ENCODE measurements around the gene SEMA4A.
"Not testable (repeated sequence)": the region's sequence is repeated elsewhere in the genome, so short reads cannot be mapped to it uniquely, and the experiment has no call there.

SEMA4A gene

DNA sequence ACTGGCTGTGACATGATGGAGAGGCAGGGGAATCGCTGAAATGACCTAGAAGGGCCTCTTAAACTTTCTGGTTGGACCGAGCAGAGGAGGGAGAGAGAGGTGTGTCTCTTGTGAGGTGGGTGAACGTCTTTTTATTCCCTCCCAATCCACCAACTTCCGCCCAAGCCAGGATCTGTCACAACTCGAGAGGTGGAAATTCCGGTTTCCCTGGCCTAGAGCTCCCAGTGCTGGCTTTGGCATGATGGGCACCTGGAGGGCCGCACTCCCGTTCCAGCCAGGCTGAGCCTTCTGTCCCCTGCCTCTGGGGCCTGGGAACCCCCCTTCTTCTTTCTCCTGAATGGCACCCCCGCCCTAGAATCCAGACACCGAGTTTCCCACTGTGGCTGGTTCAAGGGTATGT is at the start of gene SEMA4A:
Gene SEMA4A (plus strand): TSS at position 224 of the 400 bp plus-strand sequence. CDS start 994 bp downstream, outside the sequence.
- DNase-seq, result no peak

DNA sequence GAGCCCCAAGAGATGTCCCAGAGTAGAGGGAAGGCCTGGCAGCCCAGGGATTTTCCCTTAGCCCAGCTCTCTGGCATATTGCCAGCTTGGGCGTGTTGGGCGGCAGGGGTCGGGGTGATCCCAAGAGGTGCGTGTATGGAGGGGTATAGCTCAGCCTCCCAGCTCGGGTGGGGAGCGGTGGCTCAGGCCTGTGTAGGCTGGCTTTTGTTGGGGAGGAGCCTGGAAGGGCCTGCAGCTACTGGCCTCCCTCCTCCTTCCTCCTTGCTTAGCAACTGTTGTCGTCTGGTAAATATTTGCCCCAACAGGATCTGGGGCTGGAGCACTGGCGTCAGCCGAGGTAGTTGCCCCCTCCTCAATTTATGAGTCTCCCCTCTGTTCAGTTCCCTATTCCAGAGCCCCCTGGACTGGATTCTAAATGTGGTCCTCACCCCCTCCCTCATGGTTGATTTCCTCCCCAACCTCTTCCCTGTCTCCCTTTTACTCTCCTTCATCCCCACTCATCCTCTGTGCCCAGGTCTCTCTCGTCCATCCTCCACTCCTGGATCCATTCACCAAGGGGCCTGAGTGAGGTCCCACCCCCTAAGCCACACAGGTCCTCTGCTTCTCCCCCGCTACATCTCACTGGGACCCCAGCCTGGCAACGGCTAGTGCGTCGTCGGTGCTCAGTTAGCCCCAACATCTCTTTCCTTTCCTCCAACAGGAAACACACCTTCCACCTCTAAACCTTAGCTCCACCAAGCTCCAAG is 49.1 kb upstream of the SEMA4A start:
- DNase-seq, result no peak

DNA sequence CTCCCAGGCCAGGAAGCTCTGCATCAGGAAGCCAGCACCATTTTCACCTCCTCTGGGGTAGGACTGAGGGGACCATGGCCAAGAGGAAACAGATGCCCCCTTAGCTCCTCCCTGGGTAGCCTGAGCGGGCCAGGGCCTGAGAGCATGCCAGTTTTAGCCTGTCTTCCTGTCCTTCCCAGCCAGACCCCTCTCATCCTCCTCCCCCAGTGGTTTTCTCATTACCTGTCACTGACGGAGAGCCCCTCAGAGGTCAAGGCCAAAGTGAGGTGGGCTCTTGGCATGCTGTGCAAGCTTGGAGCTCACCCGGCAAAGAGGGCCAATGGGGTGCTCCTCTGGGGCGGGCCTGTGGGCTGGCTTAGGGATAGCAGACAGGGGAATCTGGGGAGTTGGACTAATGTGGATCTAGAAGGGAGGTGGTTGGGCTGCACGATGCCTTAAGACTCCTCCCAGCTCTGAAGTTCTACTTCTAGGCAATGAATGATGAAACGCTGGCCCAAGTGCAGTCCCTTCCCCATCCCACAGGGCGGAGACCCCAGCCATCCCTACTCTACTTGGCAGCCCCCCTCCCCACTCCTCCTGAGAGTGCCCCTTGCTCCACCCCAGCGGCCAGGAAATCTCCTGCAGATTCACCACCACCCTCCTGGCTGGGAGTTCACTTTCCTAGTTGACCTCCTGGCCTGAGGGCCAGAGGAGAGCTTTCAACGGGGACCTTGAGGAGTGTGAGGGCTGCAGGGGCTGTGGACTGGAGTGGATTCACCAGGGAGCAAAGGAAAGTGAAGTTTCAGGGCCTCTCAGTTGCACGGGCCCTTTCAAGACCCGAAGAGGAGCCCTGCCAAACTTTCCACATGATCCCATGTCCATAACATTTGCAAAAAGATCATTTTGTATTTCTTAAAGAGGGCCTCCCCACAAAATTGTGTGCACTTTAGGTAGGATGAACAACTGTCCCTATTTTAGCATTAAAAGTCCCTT is 48.2 kb upstream of the SEMA4A start:
- no peak for DNase-seq

DNA sequence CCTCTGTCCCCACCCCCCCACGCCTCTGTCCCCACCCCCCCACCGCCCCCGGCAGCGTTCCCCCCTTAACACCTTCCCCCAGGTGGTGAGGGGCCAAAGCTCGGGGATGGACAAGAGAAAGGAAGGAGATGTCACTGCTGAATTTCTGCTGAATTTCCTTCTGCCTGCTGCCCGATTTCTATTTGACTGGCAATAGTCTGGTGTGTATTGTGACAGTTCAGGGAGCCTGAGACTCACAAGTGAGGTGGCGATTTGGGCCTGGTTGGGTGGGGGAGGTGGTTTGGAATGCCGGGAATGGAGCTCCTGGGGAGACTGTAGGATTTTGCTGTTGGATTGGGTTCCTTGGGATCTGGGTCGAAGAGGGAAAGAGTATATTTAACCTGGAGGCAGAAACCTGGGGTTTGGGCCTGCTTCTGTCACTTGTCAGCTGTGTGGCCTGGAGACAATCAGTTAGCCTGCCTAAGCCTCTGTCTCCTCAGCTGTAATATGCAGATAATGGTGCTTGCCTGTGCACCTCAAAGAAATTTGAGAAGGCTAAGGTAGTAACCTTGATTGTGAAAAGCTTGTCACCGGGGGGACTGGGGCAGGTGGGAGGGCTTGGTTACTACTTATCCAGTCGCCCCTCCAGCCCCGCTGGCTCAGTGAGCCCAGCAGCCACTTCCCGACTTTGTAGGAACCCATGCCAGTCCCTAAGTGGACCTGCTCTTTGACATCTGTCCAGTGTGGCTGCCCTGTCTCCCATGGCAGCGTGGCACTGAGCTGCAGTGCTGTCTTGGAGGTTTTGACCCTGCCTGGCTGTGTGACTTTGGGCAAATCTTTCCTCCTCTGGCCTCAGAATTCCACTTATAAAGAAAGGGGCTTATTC is 46.5 kb upstream of the SEMA4A start:
- DNase-seq, result no peak

DNA sequence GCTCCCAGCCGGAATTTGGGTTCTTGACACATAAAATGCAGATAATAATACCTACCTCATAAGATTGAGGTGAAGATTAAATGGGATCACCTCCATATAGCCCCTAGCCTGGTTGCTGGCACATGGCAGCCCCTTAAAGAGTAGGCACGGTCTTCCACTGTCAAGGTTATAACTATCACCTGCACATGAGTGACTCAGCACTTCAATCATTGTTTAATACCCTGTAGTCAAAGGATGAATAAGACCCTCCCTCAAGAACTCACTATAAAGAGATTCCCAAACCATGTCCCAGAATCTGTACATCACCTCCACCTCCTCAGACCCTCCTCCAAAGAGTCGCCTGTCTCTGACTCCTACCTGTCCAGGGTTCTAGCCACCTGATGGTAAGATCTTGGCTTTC is 45.3 kb upstream of the SEMA4A start:
- DNase-seq, result no peak

DNA sequence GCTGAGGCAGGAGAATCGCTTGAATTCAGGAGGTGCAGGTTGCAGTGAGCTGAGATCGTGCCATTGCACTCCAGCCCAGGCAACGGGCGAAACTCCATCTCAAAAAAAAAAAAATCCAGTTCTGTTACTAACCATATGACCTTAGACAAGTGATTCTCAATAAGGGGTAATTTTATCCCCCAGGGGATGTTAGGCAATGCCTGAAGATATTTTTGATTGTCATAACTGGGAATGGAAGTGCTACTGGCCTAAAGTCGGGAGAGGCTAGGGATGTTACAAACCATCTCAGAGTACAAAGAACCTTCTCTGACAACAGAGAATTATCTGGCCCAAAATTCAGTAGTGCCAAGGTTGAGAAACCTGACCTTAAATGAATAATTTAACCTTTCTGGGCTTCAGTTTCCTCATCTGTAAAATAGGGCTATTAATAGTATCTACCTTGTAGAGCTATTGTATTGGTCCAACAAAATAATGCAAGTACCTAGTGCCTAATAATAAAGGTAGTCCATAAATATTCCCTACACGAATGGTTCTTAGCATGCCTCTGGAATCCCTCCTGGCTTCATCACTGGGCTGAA is 44.6 kb upstream of the SEMA4A start:
- no peak for DNase-seq

DNA sequence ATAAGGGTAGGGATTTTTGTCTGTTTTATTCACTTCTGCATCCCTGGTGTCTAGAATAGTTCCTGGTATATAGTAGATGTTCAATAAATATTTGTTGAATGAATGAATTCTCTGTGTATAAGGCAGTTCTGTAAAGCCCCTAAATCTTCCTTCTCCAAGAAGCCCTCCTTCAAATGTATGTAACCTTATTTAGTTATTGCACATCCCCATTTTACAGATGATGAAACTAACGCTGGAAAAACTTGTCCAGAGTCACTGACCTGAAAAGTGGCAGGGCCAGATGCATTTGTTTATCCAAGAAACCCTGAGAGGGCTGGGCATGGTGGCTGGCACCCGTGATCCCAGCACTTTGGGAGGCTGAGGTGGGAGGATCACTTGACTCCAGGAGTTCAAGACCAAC is 43.1 kb upstream of the SEMA4A start:
- DNase-seq, result no peak

DNA sequence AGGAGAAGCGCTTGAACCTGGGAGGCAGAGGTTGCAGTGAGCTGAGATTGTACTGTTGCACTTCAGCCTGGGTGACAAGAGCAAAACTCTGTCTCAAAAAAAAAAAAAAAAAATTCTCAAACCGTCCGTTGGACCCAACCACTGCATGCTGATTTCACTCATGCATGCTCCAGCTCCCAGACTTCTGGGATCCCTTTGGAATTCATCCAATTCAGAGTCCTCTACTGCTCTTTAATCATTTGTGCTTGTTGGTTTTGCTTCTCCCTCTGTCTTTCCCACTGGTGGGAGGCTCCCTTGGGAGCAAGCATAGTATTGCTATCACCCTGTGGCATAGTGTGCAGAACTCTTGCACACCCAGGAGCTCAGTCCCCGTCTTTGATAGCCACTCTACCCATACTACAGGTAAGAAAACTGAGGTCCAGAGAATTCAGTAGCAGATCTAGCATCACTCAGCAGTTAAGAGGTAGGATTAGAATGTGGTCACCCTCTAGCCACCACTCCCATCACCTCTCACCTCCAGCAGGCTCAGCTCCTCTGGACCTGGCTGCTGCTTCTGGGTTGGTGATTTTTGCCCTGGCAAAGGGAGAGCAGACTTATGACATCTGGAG is 41.9 kb upstream of the SEMA4A start:
- no peak for DNase-seq

DNA sequence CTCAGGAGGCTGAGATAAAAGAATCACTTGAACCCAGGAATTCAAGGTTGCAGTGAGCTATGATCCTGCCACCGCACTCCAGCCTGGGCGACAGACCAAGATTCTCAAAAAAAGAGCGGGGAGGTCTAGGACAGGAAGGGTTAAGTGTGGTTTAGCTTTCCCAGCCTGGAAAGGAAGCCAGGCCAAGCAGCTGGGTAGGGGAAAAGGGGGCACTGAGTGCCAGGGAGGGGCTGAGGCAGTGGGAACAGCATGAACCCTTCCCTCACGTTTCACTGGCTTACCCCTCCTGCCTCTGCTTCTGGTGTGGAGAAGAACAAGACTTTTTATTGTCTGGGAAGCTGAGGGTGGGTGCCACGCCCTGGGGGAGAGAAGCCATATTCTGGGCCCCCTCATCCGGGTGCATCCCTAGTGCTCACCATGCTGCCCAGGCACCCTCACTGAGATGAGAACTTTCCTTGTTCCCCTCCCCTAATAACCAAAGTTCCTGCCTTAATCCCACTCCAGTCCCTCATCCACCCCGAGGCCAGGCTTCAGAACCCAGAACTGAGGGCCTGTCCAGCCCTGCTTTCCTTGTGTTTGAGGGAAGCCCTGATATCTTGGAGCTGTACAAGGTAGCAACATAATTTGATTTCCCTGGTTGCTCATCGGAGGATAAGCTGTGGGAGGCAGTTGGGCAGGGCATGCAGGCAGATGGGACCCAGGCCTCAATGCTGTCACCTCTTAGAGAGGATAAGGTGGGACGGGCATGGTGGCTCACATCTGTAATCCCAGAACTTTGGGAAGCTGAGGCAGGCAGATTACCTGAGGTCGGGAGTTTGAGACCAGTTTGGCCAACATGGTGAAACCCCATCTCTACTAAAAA is 40.9 kb upstream of the SEMA4A start:
- no peak for DNase-seq

DNA sequence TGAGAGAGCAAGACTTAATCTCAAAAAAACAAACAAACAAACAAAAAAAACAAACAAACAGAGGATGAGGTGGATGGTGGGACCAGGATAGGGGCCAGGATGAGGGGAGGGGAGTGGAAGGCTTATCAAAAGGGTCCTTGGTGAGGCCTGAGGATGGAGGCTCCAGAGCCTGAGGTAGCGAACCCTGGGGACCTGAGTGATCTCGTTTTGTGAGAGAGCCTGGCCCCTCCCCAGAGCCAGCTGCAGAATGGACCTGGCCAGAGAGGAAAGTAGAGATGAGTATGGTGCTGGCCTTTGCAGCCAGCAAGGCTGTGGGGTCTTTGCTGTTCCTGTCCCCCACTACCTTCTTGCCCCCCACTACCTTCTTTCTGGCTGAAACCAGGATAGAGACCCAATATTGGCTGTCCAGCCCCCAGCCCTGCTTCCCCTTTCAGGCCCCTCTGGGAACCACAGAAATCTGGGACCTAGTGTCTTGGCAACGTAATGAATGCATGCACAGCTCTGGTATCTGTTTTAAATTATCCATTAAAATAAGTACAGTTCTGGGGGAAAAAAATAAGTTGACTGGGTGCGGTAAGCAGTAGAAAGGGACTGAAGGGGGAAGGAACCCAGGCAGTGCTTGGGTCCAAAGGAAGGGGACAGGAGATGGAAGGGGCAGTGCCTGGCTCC is 40.0 kb upstream of the SEMA4A start:
- DNase-seq, result no peak

DNA sequence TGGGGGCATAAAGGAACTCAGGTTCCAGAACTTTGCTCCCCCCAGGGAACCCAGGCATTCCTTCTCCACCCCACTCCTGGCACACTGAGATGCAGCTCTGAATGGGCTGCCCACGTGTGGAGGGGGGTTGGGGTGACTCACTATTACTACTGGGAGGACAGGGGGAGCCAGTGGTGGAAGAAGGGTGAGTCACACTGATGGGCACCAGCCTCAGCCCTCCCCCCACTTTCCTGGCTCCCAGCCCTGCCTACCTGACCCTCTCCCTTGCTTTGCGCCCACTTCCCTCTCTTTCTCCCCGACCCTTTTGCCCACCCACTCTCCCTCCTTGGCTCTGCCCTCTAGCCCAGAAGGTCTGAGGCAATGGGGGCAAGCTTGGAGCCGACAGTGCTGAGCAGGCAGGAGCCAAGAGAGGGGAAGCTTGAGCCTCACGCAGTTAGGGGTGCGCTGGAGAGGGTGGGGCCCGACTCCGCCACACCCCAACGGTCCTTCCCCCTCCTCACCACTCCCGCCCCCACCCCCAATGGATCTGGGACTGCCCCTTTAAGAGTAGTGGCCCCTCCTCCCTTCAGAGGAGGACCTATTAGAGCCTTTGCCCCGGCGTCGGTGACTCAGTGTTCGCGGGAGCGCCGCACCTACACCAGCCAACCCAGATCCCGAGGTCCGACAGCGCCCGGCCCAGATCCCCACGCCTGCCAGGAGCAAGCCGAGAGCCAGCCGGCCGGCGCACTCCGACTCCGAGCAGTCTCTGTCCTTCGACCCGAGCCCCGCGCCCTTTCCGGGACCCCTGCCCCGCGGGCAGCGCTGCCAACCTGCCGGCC is 39.1 kb upstream of the SEMA4A start, which contains the start of gene LMNA:
Gene LMNA (plus strand): TSS at position 611 of the 818 bp plus-strand sequence. CDS start 208 bp downstream, outside the sequence.
- peak; percentile 34 to 58 for DNase-seq

DNA sequence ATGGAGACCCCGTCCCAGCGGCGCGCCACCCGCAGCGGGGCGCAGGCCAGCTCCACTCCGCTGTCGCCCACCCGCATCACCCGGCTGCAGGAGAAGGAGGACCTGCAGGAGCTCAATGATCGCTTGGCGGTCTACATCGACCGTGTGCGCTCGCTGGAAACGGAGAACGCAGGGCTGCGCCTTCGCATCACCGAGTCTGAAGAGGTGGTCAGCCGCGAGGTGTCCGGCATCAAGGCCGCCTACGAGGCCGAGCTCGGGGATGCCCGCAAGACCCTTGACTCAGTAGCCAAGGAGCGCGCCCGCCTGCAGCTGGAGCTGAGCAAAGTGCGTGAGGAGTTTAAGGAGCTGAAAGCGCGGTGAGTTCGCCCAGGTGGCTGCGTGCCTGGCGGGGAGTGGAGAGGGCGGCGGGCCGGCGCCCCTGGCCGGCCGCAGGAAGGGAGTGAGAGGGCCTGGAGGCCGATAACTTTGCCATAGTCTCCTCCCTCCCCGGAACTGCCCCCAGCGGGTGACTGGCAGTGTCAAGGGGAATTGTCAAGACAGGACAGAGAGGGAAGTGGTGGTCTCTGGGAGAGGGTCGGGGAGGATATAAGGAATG is 38.4 kb upstream of the SEMA4A start:
- DNase-seq, result no peak

DNA sequence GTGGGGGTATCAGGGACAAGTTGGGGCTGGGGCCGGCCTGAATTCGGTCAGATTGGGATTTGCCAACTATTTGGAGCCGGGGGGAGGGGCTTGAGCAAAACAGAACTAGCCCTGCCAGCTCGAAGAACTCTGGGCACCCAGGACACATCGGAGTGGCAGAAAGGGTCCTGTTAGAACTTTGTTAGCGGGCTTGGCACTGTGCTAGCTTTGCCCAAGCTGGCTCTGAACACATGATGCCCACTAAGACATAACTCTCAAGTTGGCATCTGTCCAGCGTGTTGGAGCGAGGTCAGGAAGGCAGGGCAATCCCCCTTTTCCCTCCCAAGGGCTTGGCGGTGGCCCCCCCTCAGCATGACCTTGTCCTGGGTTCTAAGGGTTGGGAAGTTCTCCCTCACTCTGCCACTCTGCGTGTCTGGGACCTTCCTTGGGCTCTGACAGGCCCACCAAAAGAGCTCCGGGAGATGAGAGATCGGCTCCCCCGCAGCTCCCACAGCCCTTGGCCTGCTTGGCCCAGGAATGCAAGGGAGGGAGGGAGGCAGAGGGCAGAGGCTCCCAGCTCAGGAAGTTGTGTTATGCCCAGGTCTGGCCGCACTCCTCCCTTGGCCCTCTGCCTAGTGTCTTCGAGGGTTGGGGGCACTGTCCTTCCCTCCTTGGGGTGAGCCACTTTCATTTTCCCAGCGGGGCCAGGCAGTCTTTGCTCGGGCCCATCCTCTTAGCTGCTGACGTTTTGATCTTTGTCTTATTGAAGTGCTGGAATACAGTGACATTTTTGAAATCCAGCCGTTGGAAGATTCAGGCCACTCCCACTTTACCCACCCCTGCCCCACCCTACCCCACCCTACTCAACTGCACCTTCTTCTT is 37.6 kb upstream of the SEMA4A start:
- no peak for DNase-seq

DNA sequence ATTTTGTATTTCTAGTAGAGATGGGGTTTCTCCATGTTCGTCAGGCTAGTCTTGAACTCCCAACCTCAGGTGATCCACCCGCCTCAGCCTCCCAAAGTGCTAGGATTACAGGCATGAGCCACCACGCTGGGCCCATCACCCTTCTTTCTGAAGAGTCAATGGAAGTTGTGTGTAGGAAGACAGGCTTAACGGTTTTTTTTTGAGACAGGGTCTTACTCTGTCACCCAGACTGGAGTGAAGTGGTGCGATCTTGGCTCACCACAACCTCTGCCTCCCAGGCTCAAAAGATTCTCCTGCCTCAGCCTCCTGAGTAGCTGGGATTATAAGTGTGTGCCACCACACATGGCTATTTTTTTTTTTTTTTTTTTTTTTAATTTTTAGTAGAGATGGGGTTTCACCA is 36.7 kb upstream of the SEMA4A start:
- DNase-seq, result not testable (repeated sequence)

DNA sequence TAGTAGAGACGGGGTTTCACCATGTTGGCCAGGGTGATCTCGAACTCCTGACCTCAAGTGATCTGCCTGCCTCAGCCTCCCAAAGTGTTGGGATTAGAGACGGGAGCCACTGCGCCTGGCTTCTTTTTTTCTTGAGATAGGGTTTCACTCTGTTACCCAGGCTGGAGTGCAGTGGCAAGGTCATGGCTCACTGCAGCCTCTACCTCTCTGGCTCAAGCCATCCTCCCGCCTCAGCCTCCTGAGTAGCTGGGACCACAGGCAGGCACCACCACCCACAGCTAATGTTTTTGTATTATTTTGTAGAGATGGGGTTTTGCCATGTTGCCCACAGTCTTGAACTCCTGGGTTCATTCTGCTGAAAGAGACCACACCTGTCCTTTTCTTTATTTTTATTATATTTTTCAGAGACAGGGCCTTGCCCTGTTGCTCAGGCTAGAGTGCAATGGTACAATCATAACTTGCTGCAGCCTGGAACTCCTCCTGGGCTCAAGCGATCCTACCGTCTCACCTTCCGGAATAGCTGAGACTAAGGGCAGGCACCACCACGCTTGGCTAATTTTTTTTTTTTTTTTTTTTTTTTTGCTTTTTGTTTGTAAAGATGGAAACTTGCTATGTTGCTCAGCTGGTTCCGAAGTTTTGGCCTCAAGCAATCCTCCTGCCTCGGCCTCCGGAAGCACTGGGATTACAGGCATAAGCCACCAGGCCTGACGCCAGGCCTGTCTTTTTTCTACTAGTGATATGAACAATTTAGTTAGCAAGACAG is 35.8 kb upstream of the SEMA4A start:
- no peak for DNase-seq

DNA sequence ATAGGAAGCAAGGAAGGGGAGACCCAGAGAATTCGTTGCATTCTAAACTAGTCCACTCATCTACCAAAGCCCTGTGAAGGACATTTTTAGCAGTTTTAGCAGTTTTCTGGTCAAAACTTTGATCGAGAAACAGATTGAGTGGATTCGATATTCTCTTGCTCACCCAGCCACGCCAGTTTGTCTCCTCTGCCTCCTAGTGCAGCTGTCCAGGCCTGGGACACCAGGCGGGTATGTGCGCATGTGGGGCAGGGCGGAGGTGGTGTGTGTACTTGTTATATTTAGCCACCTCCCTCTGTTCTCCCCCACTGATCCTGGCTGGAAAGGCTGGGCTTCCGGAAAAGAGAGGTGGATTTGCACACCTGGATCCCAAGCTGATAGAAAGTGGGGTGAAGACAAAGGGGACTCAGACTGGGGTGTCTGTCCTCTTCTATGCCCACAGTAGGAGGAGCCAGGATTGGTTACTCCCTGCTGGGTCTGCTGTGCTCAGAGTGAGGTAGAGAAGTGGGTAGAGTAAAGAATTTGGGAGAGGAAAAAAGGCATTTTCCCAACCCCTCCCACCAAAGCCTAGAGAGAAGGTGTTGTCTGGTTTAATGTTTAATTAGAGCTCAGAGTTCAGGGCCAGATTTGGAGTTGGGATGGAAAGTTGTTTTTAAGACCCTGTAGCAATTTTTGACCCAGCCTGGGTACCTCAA is 35.1 kb upstream of the SEMA4A start:
- DNase-seq, result no peak

All from NCI-H1930 (cell line).